Osteoblast (primary cell): Measurements from ENCODE around the gene FGF1. TPM values are rescaled to one million over a fixed set of nuclear protein-coding genes. Genes with fewer than 3 reads are reported as not detected.

ENCODE experiments used
- DNase-seq: peaks from one replicate; pipeline ENCODE4 v3.0.0; 2011; ENCODE audit warnings: low spot score, mixed read lengths; ENCODE audit not compliant: insufficient read length; ENCODE audit errors: missing footprints
- H2AFZ ChIP-seq: 2 replicates; pipeline ENCODE4 v1.6.0; 2011; ENCODE audit warnings: mild to moderate bottlenecking, low read length
- H3K27ac ChIP-seq: 2 replicates; pipeline ENCODE4 v1.5.1; 2011; ENCODE audit warnings: mild to moderate bottlenecking, low read depth, low read length, moderate library complexity
- H3K27me3 ChIP-seq: 2 replicates; pipeline ENCODE4 v1.6.0; 2012; ENCODE audit warnings: mild to moderate bottlenecking, control low read depth, inconsistent platforms, low read length, moderate library complexity; ENCODE audit not compliant: insufficient read depth
- H3K36me3 ChIP-seq: 2 replicates; pipeline ENCODE4 v1.5.1; 2011; ENCODE audit warnings: mild to moderate bottlenecking, low read length, control low read depth, moderate library complexity; ENCODE audit not compliant: insufficient read depth
- H3K4me1 ChIP-seq: 2 replicates; pipeline ENCODE4 v1.5.1; 2011; ENCODE audit warnings: mild to moderate bottlenecking, low read length, control low read depth, moderate library complexity; ENCODE audit not compliant: insufficient read depth
- H3K4me2 ChIP-seq: 2 replicates; pipeline ENCODE4 v1.6.0; 2011; ENCODE audit warnings: mild to moderate bottlenecking, low read length; ENCODE audit not compliant: insufficient read depth
- H3K4me3 ChIP-seq: fragments of 200-600 bp; sonication (generic); 3 replicates; pipeline ENCODE4 v1.5.1; 2012; ENCODE audit warnings: mild to moderate bottlenecking, low read length, inconsistent platforms; ENCODE audit not compliant: insufficient read depth
- H3K79me2 ChIP-seq: 2 replicates; pipeline ENCODE4 v1.6.0; 2012; ENCODE audit warnings: mild to moderate bottlenecking, low read length, control low read depth, inconsistent platforms; ENCODE audit not compliant: insufficient read depth
- H3K9me3 ChIP-seq: 2 replicates; pipeline ENCODE4 v1.5.1; 2011; ENCODE audit warnings: low read depth, low read length, control low read depth
- H4K20me1 ChIP-seq: 2 replicates; pipeline ENCODE4 v1.6.0; 2012; ENCODE audit warnings: mild to moderate bottlenecking, low read length, control low read depth; ENCODE audit not compliant: insufficient read depth
- CTCF ChIP-seq: IDR thresholded peaks from 2 replicates; pipeline ENCODE4 v1.5.1; 2011; ENCODE audit warnings: mild to moderate bottlenecking, low read depth, low read length, moderate library complexity; ENCODE audit errors: extremely low read depth
- total RNA-seq: library from RNA; depleted of rRNA; stranded (reverse); fragments of >200 nt; gene quantifications from 2 replicates; pipeline ENCODE4 v1.2.3, GENCODE V29; 2012

The FGF1 gene
- total RNA-seq, 1 donor = 4.3 TPM

GRCh38 chr5:142640316-142641005, 45.4 kb downstream of the FGF1 start:
- no peak overlapping the region for H2AFZ ChIP-seq

GRCh38 chr5:142639455-142639854, 46.4 kb downstream of the FGF1 start:
- no peak for DNase-seq
- Histone ChIP-seq H3K27ac (no peak overlapping the region), H3K79me2 (no peaks in the 10 kb centered on the region), H3K4me3 (no peak overlapping the region), H3K4me1 (peaks cover 16% of the 10 kb centered on the region), H3K4me2 (no peak overlapping the region), H3K9me3 (no peaks in the 10 kb centered on the region), H2AFZ (no peak overlapping the region), H3K36me3 (no peaks in the 10 kb centered on the region), H3K27me3 (no peaks in the 10 kb centered on the region), H4K20me1 (no peaks in the 10 kb centered on the region)
- no peak for TF ChIP-seq CTCF

More at GRCh38 chr5:142640316-142641005, 45.4 kb downstream of the FGF1 start:
- Histone ChIP-seq H4K20me1 (no peaks in the 10 kb centered on the region), H3K4me1 (peaks cover 24% of the 10 kb centered on the region), H3K36me3 (no peaks in the 10 kb centered on the region), H3K27ac (no peak overlapping the region), H3K27me3 (no peaks in the 10 kb centered on the region), H3K4me2 (no peak overlapping the region), H3K4me3 (no peak overlapping the region), H3K9me3 (no peaks in the 10 kb centered on the region), H3K79me2 (no peaks in the 10 kb centered on the region)
- no peak for TF ChIP-seq CTCF
- DNase-seq = no peak

GRCh38 chr5:142637871-142638270, 48.0 kb downstream of the FGF1 start:
- no peak for DNase-seq
- H3K27ac ChIP-seq = no peak overlapping the region
- no peak overlapping the region for H3K4me2 ChIP-seq
- H3K9me3 ChIP-seq = no peaks in the 10 kb centered on the region
- H3K79me2 ChIP-seq = no peaks in the 10 kb centered on the region
- H3K4me3 ChIP-seq = no peak overlapping the region
- H3K4me1 ChIP-seq = peaks cover 4% of the 10 kb centered on the region
- no peaks in the 10 kb centered on the region for H3K36me3 ChIP-seq
- no peaks in the 10 kb centered on the region for H3K27me3 ChIP-seq
- no peak overlapping the region for H2AFZ ChIP-seq
- no peaks in the 10 kb centered on the region for H4K20me1 ChIP-seq
- TF ChIP-seq CTCF = no peak

GRCh38 chr5:142636698-142637324, 49.1 kb downstream of the FGF1 start:
- no peak for TF ChIP-seq CTCF
- DNase-seq = no peak
- H3K27ac ChIP-seq = no peak overlapping the region

More at GRCh38 chr5:142636698-142637324, 49.1 kb downstream of the FGF1 start:
- Histone ChIP-seq H3K4me3 (no peak overlapping the region), H3K9me3 (no peaks in the 10 kb centered on the region), H4K20me1 (no peaks in the 10 kb centered on the region), H3K4me1 (peaks cover 4% of the 10 kb centered on the region), H3K27me3 (no peaks in the 10 kb centered on the region), H3K79me2 (no peaks in the 10 kb centered on the region), H3K36me3 (no peaks in the 10 kb centered on the region), H3K4me2 (no peak overlapping the region), H2AFZ (no peak overlapping the region)
